ENCODE results near the gene COL1A2. TPM values are rescaled to one million over a fixed set of nuclear protein-coding genes. Genes with fewer than 3 reads are reported as not detected.
A peak's percentile ranks its signal among the peaks of the same experiment; 100 is the strongest.

The COL1A2 gene
- total and polyA plus RNA-seq, 2 of the 13 experiments (the other 11 are each of a cell fraction or from before 2014, with no cell fraction given), result not detected

GRCh38 chr7:94452239-94452638, 57.5 kb downstream of the COL1A2 start:
- CTCF ChIA-PET (ENCODE audit: low intra/inter-chr PET ratio, low total read pairs), result no interaction called here
- no peaks in the 10 kb centered on the region for H3K36me3 ChIP-seq (replicated peaks in 1 of 2; ENCODE audit: control insufficient read depth in 1 of 2, insufficient read depth in 2 of 2, low read length in 2 of 2)
- H3K4me3 ChIP-seq (replicated peaks in 1 of 3; ENCODE audit: insufficient read depth in 1 of 3, low read depth in 2 of 3, low read length in 3 of 3), result no peak overlapping the region
- H3K4me1 ChIP-seq (ENCODE audit: insufficient read depth, low read length), result peaks cover 33% of the 10 kb centered on the region
- FAIRE-seq (no peak), ATAC-seq (no peak), DNase-seq (ENCODE audit: low spot score) (no peak)
- POLR2A ChIA-PET, result no interaction called here
- BruUV-seq (replicated peaks), result no TSS peak
- WGBS (ENCODE audit: low lambda C conversion rate), result 65% methylated on average over 3 of the region's 3 CpGs
- no peaks in the 10 kb centered on the region for H3K79me2 ChIP-seq (ENCODE audit: insufficient read depth, low read length)
- TF ChIP-seq TEAD3 (CRISPR knock-in tag; optimal IDR thresholded peaks at IDR 0.05; ENCODE audit: borderline replicate concordance) (no peak), TEAD2 (CRISPR knock-in tag; IDR thresholded peaks at IDR 0.05) (no peak), POGZ (CRISPR knock-in tag; IDR thresholded peaks at IDR 0.05) (no peak), ZMAT3 (CRISPR knock-in tag; conservative IDR thresholded peaks at IDR 0.05) (no peak), NR2C2 (CRISPR knock-in tag; IDR thresholded peaks at IDR 0.05; ENCODE audit: borderline replicate concordance) (no peak), MAF1 (CRISPR knock-in tag; IDR thresholded peaks at IDR 0.05; ENCODE audit: borderline replicate concordance) (no peak), PHB2 (IDR thresholded peaks at IDR 0.05; ENCODE audit: partially characterized antibody) (no peak), KDM5A (IDR thresholded peaks at IDR 0.05; ENCODE audit: borderline replicate concordance, low read length) (no peak), HBP1 (CRISPR knock-in tag; IDR thresholded peaks at IDR 0.05; ENCODE audit: low read depth) (no peak), KDM1A (CRISPR knock-in tag; IDR thresholded peaks at IDR 0.05) (no peak), ZNF644 (CRISPR knock-in tag; IDR thresholded peaks at IDR 0.05; ENCODE audit: low read depth) (no peak), ZFP36 (IDR thresholded peaks at IDR 0.05; ENCODE audit: borderline replicate concordance, low read depth, low read length, partially characterized antibody) (no peak), ZIK1 (CRISPR knock-in tag; IDR thresholded peaks at IDR 0.05; ENCODE audit: borderline replicate concordance, low read depth) (no peak), MTF1 (CRISPR knock-in tag; IDR thresholded peaks at IDR 0.05) (no peak), MXD4 (CRISPR knock-in tag; IDR thresholded peaks at IDR 0.05) (no peak), KDM4B (CRISPR knock-in tag; IDR thresholded peaks at IDR 0.05) (no peak), ZNF747 (CRISPR knock-in tag; IDR thresholded peaks at IDR 0.05; ENCODE audit: borderline replicate concordance) (no peak), MAZ (IDR thresholded peaks at IDR 0.05; ENCODE audit: borderline replicate concordance, low read depth, low read length) (no peak), MAZ (CRISPR knock-in tag; IDR thresholded peaks at IDR 0.05; ENCODE audit: low read depth) (no peak)
- in situ Hi-C loops (cut with HindIII; ENCODE audit: extremely low pct_ligation_motif_present, low pct_unique_long_range_greater_than_20kb), result loop anchor here (25.0 kb wide), 1 partner anchor 585 kb away; no protein-coding TSS in a partner anchor
- H3K9me3 ChIP-seq (ENCODE audit: low read length), result 0 out of 2 replicates have a peak, but pooled peaks cover 9% of the 10 kb centered on the region
- intact Hi-C loops (cut with micrococcal nuclease; ENCODE audit: unreplicated experiment), result loop anchor here (5.0 kb wide), 1 partner anchor 60 kb away; no protein-coding TSS in a partner anchor
- no peaks in the 10 kb centered on the region for H4K20me1 ChIP-seq (ENCODE audit: insufficient read depth, low read length)
- no peak overlapping the region for H3K9ac ChIP-seq (ENCODE audit: insufficient read depth, low read depth, low read length)
- H3K4me2 ChIP-seq (ENCODE audit: low read depth, low read length), result no peak overlapping the region
- H2AFZ ChIP-seq (ENCODE audit: low read length), result peak overlapping the region; percentile 47
- H3K27ac ChIP-seq (ENCODE audit: extremely low read length, insufficient read depth, low read length), result no peak overlapping the region
- no peaks in the 10 kb centered on the region for H3K27me3 ChIP-seq (ENCODE audit: control insufficient read depth in 1 of 2, insufficient read depth in 2 of 2, low read length in 2 of 2)
